KOPT-K1 (cell line): ENCODE results near the gene HGS.

Experiments used
- H3K27ac ChIP-seq: fragments of 200-600 bp; sonication (generic); 2 replicates; pipeline ENCODE4 v1.5.1; 2016; ENCODE audit warnings: antibody characterized with exemption, mild to moderate bottlenecking, low read depth, low read length; ENCODE audit not compliant: poor library complexity, severe bottlenecking
- H3K36me3 ChIP-seq: fragments of 200-600 bp; sonication (generic); 2 replicates; pipeline ENCODE4 v1.5.1; 2017; ENCODE audit warnings: antibody characterized with exemption, mild to moderate bottlenecking, low read length, moderate library complexity; ENCODE audit not compliant: insufficient read depth
- H3K9me3 ChIP-seq: fragments of 200-600 bp; sonication (generic); 2 replicates; pipeline ENCODE4 v1.5.1; 2017; ENCODE audit warnings: antibody characterized with exemption, low read length, mild to moderate bottlenecking; ENCODE audit not compliant: insufficient read depth, poor library complexity, severe bottlenecking

Gene HGS

DNA sequence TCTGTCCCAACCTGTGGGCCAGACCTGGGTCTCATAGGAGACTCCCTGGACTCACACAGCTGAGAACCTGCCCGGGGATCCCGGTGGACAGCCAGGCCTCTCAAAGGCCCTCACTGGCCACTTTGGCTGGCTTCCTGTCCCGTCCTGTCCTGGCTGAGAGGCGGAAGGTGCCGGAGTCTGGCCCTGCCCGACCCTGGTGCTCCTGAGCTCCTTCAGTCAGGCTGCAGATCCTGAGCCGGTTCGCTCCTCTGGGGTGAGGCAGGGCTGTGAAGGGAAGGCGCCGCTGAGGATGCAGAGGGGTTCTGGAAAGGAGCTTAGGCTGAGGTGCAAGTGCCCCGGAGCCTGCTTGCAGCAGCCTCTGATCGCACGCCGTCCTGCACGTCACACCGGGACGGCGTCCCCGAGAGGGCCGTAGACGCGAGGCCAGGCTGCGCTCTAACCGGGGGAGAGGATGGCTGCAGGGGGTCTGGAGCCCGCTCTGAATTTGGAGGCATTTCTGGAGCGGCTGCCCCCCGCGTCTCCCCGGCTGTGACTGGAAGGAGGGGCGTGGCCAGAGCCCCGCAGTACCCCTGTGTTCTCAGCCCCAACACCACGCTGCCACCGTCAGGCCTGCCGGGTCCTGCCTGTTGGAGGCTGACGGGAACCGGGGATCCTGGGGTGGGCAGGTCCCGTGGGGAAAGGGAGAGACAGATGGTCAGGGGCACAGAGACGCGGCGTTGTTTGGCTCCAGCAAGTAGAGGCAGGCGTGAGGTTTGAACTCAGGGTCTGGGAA, 4.1 kb downstream of the HGS start:
- H3K27ac ChIP-seq = no peak overlapping the region
- H3K36me3 ChIP-seq = peaks cover 79% of the 10 kb centered on the region
- H3K9me3 ChIP-seq = no peaks in the 10 kb centered on the region

DNA sequence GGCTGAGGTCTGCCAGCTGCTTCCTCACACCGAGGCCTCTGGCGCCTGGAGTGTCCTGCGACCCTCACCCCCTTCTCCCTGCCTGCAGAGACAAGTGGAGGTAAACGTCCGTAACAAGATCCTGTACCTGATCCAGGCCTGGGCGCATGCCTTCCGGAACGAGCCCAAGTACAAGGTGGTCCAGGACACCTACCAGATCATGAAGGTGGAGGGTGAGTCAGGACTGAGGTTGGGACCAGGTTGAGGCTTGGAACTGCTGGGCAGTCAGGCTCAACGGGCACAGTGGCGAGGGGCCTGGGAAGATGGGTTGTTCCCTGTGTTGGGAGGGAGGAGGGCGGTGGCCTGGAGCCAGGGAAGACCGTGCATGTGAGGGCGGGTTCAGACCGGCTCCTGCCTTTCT, 4.8 kb downstream of the HGS start:
- Histone ChIP-seq H3K27ac (no peak overlapping the region), H3K36me3 (peaks cover 86% of the 10 kb centered on the region), H3K9me3 (no peaks in the 10 kb centered on the region)

DNA sequence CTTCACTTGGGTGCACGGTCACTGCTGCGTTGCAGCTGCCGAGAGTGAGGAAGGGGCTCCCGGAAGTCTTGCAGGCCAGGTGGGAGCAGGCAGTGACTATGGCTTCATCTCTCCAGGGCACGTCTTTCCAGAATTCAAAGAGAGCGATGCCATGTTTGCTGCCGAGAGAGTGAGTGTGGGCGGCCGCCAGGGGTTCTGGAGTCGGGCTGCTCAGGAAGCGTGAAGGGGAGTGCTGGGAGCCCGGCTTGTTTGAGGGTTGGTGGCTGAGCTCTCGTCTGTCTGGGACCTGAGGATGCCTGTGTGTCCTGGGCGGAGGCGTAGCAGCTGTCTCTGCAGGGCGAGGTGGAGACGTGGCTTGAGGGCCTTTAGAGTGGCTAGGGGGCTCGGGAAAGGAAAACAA, 6.3 kb downstream of the HGS start:
- no peaks in the 10 kb centered on the region for H3K9me3 ChIP-seq
- peak overlapping the region; percentile 54 for H3K27ac ChIP-seq
- H3K36me3 ChIP-seq = peaks cover 100% of the 10 kb centered on the region

DNA sequence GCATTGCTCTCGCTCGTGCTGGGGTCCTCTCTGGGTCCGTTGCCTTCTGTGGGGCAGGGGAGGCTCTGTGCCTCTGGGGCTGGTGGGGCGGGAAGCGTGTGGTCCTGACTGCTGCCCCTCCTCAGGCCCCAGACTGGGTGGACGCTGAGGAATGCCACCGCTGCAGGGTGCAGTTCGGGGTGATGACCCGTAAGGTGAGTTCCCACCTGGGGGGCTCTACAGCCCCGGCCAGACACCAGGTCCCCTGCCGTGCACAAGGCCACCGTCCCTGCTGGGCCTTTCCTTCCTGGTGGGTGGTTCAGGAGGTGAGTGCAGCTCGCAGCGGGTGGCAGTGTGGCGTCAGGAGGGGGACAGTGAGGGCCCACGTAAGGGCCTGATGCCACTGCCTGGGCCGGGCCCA, 6.7 kb downstream of the HGS start:
- Histone ChIP-seq H3K9me3 (no peaks in the 10 kb centered on the region), H3K36me3 (peaks cover 100% of the 10 kb centered on the region), H3K27ac (peak overlapping the region; percentile 54)

DNA sequence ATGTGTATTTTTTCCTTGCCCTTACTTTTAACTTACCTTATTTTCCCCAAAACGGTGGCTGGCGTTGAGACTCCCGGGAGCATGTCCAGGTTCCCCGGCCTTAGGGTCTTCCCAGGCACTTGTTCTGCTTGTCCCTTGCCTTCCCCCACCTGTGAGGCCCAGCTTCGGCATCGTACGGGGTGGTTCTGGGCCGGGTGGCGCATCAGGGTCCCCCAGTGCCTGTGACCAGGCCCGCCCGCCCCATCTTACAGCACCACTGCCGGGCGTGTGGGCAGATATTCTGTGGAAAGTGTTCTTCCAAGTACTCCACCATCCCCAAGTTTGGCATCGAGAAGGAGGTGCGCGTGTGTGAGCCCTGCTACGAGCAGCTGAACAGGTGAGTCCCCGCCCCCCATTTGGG, 7.4 kb downstream of the HGS start:
- Histone ChIP-seq H3K9me3 (no peaks in the 10 kb centered on the region), H3K36me3 (peaks cover 100% of the 10 kb centered on the region), H3K27ac (peak overlapping the region; percentile 54)

DNA sequence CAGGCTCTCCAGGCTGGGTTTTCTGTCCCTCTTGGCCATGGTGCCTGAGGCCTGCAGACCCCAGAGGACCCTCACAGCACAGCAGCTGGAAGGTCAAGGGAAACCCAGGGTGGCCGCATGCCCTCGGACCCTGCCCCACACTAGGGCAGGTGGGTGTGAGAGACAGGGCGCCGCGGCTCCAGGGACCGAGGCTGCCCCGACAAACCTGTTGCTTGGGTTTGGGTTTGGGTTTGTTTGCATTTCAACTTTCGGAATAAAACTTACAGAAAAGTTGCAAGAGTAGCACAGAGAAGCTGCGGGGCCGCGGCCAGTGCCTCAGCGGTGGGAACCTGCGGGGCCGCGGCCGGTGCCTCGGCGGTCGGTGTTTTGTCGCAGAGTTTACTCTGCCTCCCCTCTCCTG, 7.8 kb downstream of the HGS start:
- Histone ChIP-seq H3K9me3 (no peaks in the 10 kb centered on the region), H3K36me3 (peaks cover 100% of the 10 kb centered on the region), H3K27ac (peak overlapping the region; percentile 54)

DNA sequence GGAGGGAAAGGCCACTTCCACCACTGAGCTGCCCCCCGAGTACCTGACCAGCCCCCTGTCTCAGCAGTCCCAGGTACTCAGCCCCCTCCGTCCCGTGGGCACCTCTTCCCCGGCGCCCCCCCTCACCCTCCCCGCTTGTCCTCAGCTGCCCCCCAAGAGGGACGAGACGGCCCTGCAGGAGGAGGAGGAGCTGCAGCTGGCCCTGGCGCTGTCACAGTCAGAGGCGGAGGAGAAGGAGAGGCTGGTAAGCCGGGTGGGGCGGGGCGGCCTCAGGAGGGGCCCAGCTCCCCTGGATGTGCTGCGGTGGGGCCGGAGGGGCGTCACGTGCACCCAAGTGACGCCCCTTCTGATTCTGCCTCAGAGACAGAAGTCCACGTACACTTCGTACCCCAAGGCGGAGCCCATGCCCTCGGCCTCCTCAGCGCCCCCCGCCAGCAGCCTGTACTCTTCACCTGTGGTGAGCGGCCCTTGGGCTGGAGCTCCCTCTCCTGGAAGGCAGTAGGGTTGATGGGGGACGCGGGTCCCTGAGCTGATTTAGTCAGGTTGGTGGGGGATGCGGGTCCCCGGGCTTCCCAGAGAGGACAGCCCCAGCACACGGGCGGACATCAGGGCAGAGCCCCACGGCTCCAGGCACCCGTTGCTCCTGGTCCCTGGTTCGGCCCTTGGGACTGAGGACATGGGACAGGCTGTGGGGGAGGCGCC, 9.8 kb downstream of the HGS start:
- H3K27ac ChIP-seq = no peak overlapping the region
- H3K9me3 ChIP-seq = no peaks in the 10 kb centered on the region
- peaks cover 100% of the 10 kb centered on the region for H3K36me3 ChIP-seq

DNA sequence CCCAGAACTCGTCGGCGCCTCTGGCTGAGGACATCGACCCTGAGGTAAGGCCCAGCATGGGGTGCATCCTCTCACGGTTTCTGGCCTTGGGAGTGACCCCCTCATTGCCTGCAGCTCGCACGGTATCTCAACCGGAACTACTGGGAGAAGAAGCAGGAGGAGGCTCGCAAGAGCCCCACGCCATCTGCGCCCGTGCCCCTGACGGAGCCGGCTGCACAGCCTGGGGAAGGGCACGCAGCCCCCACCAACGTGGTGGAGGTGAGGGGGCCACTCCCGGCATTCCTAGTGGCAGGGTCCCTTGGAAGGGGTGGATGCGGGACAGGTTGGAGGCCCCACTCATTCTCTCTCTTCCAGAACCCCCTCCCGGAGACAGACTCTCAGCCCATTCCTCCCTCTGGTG, 11.0 kb downstream of the HGS start:
- Histone ChIP-seq H3K27ac (no peak overlapping the region), H3K9me3 (no peaks in the 10 kb centered on the region), H3K36me3 (peaks cover 100% of the 10 kb centered on the region)

DNA sequence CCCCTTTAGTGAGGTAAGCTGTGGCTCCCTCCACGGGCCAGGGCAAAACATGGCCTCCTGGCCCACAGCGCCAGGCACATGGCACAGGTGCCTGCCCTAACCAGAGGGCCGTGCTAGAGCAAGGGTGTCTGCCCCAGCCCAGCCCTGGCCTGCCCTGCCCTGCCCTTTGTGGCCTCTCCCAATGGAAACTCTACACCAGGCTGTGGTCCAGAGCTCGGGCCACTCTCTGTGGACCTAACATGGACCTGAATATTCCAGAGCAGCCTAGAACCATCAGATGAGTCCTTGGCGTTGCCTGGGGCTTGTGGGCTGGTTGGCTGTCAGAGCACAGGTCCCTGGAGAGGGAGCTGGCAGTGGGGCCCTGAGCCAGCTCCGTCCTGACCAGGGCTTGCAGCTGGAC, 11.4 kb downstream of the HGS start:
- H3K27ac ChIP-seq = no peak overlapping the region
- peaks cover 98% of the 10 kb centered on the region for H3K36me3 ChIP-seq
- no peaks in the 10 kb centered on the region for H3K9me3 ChIP-seq

DNA sequence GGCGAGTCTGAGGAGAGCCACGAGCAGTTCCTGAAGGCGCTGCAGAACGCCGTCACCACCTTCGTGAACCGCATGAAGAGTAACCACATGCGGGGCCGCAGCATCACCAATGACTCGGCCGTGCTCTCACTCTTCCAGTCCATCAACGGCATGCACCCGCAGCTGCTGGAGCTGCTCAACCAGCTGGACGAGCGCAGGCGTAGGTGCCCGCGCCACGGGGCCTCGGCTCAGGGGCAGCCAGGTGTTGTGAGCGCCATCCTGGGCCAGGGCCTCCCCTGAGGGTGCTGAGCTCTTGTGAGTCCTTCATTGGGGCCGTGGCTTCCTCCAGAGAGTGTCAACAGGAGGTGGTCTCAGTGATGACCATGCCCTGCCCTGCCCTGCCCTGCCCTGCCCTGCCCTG, 12.0 kb downstream of the HGS start:
- no peaks in the 10 kb centered on the region for H3K9me3 ChIP-seq
- H3K27ac ChIP-seq = no peak overlapping the region
- peaks cover 98% of the 10 kb centered on the region for H3K36me3 ChIP-seq

DNA sequence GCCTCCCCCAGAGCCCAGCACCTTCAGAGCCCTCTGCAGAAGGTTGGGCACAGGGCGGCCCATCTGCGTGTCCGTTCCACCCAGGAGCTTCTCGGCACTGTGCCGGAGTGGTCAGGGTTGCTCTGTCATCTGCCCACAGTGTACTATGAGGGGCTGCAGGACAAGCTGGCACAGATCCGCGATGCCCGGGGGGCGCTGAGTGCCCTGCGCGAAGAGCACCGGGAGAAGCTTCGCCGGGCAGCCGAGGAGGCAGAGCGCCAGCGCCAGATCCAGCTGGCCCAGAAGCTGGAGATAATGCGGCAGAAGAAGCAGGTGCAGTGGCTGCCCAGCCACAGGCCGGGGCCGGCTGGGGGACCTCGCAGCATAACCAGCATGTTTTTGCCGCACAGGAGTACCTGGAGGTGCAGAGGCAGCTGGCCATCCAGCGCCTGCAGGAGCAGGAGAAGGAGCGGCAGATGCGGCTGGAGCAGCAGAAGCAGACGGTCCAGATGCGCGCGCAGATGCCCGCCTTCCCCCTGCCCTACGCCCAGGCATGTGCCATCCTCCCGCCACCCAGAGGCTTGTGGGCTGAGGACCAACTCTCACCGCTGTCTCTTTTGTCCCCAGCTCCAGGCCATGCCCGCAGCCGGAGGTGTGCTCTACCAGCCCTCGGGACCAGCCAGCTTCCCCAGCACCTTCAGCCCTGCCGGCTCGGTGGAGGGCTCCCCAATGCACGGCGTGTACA, 12.6 kb downstream of the HGS start:
- no peaks in the 10 kb centered on the region for H3K9me3 ChIP-seq
- peaks cover 98% of the 10 kb centered on the region for H3K36me3 ChIP-seq
- no peak overlapping the region for H3K27ac ChIP-seq

DNA sequence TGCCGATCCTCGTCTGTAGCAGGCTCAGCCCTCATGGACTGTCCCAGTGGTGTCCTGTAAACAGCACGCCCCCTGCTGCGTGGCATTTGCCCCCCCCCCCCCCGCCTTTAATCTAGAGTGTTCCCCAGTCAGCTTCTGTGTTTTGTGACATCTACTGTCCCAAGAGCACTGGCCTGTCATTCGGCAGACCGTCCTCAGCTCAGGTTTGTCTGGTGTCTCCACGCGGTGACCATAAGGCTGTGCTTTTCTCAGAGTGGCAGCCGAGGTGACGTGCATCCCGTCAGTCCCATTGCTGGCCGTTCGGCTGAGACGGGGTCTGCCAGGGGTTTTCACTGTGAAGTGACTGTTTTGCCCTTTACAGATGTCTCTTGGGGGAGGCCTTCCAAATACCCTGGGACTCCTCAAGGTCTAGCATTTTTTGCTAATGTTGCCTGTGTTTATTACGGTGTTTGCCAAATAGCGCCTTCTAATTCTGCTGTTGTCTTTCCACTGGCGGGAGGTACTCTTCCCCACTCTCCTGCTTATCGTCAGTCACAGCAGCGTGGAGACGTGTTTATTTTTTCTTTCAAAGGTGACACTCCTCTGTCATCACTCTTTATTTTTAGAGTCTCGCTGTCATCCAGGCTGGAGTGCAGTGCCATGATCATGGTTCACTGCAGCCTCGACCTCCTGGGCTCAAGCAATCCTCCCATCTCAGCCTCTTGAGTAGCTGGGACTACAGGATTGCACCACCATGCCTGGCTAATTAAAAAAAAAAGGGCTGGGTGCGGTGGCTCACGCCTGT, 13.6 kb downstream of the HGS start:
- H3K9me3 ChIP-seq = no peaks in the 10 kb centered on the region
- peaks cover 97% of the 10 kb centered on the region for H3K36me3 ChIP-seq
- H3K27ac ChIP-seq = no peak overlapping the region

DNA sequence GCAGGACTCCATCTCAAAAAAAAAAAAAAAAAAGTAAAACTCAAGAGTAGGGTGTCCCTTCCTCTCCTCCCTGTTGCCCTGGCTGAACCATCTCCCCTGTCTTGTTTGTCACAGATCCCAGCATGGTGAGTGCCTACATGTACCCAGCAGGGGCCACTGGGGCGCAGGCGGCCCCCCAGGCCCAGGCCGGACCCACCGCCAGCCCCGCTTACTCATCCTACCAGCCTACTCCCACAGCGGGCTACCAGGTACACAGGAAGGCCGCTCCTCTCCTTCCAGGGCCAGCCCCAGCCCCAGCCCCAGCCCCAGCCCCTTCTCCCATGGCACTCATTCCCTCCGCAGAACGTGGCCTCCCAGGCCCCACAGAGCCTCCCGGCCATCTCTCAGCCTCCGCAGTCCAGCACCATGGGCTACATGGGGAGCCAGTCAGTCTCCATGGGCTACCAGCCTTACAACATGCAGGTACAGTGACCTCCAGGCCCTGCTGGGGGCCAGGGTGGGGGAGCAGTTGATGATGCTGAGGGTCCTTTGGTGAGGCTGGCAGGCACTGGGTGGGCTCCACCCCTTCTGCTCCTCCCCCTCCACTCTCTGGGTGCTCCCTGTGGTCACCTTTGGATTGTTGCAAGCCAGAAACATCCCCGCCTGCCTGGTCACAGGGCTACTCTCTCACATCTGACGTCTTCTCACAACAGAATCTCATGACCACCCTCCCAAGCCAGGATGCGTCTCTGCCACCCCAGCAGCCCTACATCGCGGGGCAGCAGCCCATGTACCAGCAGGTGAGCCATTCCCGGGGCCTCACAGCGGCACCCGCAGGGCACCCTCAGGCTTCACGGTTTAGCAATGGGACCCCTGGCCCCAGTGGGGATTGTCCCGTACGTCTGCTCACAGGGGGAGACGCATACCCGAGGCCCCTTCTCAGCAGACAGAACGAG, 16.8 kb downstream of the HGS start:
- peaks cover 79% of the 10 kb centered on the region for H3K36me3 ChIP-seq
- peak overlapping the region; percentile 88 for H3K27ac ChIP-seq
- H3K9me3 ChIP-seq = no peaks in the 10 kb centered on the region
